Ishikawa (cell line): ENCODE data around the gene CLMN.

Source experiments
- CEBPB ChIP-seq: IDR thresholded peaks from 2 replicates; pipeline ENCODE4 v1.6.1; 2012
- CREB1 ChIP-seq: IDR thresholded peaks from 2 replicates; pipeline ENCODE4 v1.6.1; 2012; ENCODE audit warnings: low read depth
- EGR1 ChIP-seq: IDR thresholded peaks from 2 replicates; pipeline ENCODE4 v1.6.1; 2012
- EP300 ChIP-seq: IDR thresholded peaks from 2 replicates; pipeline ENCODE4 v1.6.1; 2012; ENCODE audit warnings: borderline replicate concordance
- FOXM1 ChIP-seq: IDR thresholded peaks from 2 replicates; pipeline ENCODE4 v1.6.1; 2012; ENCODE audit warnings: low read depth, borderline replicate concordance
- NFIC ChIP-seq: IDR thresholded peaks from 2 replicates; pipeline ENCODE4 v1.6.1; 2012
- RAD21 ChIP-seq: IDR thresholded peaks from 2 replicates; pipeline ENCODE4 v1.6.1; 2012; ENCODE audit warnings: low read depth
- TAF1 ChIP-seq: IDR thresholded peaks from 2 replicates; pipeline ENCODE4 v1.6.1; 2012; ENCODE audit warnings: low read depth, mild to moderate bottlenecking
- TCF12 ChIP-seq: IDR thresholded peaks from 2 replicates; pipeline ENCODE4 v1.6.1; 2012; ENCODE audit warnings: low read depth
- TEAD4 ChIP-seq: IDR thresholded peaks from 2 replicates; pipeline ENCODE4 v1.6.1; 2012
- YY1 ChIP-seq: IDR thresholded peaks from 2 replicates; pipeline ENCODE4 v1.6.1; 2012; ENCODE audit warnings: low read depth
- ZBTB7A ChIP-seq: IDR thresholded peaks from 2 replicates; pipeline ENCODE4 v1.6.1; 2012; ENCODE audit warnings: low read depth
- TF ChIP-seq, protein P1 (sequence below): IDR thresholded peaks from 2 replicates; pipeline ENCODE4 v1.6.1; 2012; ENCODE audit warnings: low read depth, mild to moderate bottlenecking
- TF ChIP-seq, protein P2 (sequence below): IDR thresholded peaks from 2 replicates; pipeline ENCODE4 v1.6.1; 2012
- TF ChIP-seq, protein P3 (sequence below): IDR thresholded peaks from 2 replicates; pipeline ENCODE4 v1.6.1; 2012

Gene CLMN

DNA sequence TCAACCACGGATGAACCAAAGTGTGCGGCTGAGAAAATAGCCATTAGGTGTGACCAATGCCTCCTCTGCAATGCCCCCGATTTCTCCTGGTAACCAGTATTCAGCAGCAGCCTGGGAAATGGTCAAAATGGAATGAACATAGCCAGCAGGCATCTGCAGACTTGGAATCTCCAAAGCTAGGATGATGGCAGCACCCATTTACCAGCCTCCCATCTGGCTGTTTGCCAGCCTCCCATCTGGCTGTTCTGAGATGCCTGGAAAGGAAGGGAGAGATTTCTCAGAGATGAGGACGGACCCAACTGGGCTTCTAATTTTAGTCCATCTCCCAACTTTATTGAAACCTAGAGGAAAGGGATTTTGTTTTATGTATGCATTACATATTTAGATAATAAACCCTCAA lies 16.2 kb downstream of the CLMN start:
- TF ChIP-seq, protein P1, sequence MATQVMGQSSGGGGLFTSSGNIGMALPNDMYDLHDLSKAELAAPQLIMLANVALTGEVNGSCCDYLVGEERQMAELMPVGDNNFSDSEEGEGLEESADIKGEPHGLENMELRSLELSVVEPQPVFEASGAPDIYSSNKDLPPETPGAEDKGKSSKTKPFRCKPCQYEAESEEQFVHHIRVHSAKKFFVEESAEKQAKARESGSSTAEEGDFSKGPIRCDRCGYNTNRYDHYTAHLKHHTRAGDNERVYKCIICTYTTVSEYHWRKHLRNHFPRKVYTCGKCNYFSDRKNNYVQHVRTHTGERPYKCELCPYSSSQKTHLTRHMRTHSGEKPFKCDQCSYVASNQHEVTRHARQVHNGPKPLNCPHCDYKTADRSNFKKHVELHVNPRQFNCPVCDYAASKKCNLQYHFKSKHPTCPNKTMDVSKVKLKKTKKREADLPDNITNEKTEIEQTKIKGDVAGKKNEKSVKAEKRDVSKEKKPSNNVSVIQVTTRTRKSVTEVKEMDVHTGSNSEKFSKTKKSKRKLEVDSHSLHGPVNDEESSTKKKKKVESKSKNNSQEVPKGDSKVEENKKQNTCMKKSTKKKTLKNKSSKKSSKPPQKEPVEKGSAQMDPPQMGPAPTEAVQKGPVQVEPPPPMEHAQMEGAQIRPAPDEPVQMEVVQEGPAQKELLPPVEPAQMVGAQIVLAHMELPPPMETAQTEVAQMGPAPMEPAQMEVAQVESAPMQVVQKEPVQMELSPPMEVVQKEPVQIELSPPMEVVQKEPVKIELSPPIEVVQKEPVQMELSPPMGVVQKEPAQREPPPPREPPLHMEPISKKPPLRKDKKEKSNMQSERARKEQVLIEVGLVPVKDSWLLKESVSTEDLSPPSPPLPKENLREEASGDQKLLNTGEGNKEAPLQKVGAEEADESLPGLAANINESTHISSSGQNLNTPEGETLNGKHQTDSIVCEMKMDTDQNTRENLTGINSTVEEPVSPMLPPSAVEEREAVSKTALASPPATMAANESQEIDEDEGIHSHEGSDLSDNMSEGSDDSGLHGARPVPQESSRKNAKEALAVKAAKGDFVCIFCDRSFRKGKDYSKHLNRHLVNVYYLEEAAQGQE, result no peak
- no peak for TF ChIP-seq TCF12
- TF ChIP-seq CREB1, result no peak
- no peak for TF ChIP-seq NFIC
- no peak for TF ChIP-seq RAD21
- no peak for TF ChIP-seq CEBPB

DNA sequence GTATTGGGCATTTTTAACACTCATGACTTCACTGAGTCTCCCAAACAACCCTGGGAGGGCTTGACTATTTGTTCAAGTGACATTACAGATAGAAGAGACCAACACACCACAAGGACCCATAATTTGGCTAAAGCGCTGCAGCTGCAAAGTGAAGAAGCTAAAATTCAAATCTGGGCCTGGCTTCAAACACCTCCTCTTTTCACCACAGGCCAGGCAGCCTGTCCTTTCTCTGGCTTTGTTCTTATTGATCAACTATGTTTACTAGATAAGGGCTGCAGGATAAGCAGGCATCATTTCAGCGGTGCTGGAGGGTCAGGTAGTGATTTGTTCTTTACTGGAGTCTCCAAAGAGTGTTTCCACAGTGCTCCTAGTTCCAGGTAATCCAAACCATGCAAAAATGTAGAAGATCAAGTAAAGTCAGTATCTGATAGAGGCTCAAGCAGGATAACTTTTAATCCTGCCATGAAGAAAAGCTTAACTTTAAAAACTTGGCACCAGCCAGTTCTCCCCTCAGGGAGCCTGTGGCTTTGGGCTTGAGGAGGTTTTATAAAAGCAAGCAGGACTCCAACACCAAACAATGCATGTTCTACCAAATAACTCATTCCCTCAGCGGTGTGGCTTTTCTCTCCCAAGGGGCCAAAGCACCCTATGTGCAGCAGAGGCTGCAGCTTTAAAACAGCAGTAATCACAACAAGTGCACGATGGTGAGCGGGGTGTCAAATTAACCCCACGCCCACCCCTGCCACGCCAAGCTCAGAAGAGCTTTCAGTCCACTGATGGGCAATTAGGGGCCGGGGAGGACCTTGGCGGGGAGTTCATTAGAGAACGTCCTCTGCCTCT lies 16.8 kb downstream of the CLMN start:
- TF ChIP-seq, protein P2, sequence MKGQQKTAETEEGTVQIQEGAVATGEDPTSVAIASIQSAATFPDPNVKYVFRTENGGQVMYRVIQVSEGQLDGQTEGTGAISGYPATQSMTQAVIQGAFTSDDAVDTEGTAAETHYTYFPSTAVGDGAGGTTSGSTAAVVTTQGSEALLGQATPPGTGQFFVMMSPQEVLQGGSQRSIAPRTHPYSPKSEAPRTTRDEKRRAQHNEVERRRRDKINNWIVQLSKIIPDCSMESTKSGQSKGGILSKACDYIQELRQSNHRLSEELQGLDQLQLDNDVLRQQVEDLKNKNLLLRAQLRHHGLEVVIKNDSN, result no peak
- TF ChIP-seq TAF1, result no peak
- TF ChIP-seq NFIC, result no peak
- TF ChIP-seq, protein P3, sequence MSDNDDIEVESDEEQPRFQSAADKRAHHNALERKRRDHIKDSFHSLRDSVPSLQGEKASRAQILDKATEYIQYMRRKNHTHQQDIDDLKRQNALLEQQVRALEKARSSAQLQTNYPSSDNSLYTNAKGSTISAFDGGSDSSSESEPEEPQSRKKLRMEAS, result no peak
- no peak for TF ChIP-seq FOXM1
- no peak for TF ChIP-seq RAD21
- TF ChIP-seq EGR1, result no peak
- no peak for TF ChIP-seq EP300
- no peak for TF ChIP-seq TCF12
- TF ChIP-seq ZBTB7A, result no peak
- no peak for TF ChIP-seq TEAD4
- no peak for TF ChIP-seq YY1
- TF ChIP-seq CEBPB, result no peak
- TF ChIP-seq, protein P1, result no peak
- no peak for TF ChIP-seq CREB1

DNA sequence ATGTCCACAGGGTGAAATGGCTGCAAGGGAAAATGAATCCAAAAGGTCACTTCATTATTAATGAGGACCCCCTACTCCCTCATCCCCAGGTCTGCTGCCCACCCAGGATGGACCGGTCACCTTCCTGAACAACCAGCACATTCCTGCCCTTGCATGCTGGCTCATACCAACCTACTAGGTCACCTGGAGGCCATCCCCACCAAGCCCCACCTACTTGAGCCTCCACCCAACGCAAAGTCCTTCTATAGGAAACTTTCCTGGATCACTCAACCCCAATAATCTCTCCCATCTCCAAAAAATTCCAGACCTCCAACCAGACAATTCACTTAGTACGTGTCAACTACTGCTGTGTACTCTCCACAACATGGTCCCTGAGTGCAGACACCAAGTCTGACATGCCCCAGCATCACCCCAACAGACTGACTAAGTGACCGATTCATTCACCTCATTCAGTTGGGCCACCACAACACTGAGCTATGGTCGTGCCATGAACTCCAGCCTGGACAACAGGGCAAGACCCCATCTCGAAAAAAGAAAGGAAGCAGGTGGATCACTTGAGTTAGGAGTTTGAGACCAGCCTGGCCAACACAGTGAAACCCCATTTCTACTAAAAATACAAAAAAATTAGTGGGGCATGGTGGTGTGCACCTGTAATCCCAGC lies 18.1 kb downstream of the CLMN start:
- no peak for TF ChIP-seq ZBTB7A
- no peak for TF ChIP-seq CREB1
- no peak for TF ChIP-seq TCF12
- no peak for TF ChIP-seq NFIC
- TF ChIP-seq, protein P3, result no peak
- no peak for TF ChIP-seq EGR1
- no peak for TF ChIP-seq FOXM1
- TF ChIP-seq, protein P2, result no peak
- TF ChIP-seq TAF1, result no peak
- TF ChIP-seq EP300, result no peak
- TF ChIP-seq YY1, result no peak
- no peak for TF ChIP-seq TEAD4
- no peak for TF ChIP-seq CEBPB

DNA sequence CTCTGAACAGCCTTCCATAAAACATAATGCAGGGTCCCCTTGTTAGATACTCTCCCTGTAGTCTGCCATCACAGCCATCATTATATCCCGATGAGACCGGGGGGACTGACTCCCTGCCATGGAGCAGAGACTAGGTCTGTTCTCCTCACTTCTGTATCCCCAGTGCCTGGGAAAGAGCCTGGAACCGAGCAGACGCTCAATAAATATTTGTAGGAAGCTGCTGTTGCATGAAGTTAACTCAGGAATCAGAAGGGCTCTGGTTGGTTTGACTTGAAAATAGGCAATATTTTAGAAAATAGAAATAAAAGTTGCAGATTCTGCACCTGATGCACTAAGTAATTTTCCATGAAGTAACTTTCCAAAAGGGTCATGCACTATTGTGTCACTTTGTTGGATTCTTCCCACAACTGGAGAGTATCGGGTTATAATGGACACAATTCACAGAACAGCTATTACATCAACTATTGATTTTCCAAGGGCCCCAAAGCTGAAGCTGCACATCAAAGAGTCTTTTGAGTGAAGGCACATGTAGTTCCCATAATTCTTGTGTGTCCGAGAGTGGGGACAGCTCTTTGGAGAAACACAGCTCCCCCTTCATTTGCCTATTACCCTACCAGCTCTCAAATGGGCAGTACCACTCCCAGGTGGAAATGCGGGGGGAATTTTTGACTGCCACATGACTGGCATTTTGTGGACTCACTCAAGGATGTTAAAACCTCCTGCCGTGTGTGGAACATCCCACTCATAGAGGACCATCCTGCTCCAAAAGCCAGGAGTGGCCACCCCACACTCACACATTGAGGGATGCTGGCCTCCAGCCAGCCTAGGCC lies 18.8 kb downstream of the CLMN start:
- TF ChIP-seq TCF12, result no peak
- TF ChIP-seq, protein P2, result no peak
- TF ChIP-seq YY1, result no peak
- TF ChIP-seq, protein P1, result no peak
- no peak for TF ChIP-seq FOXM1
- TF ChIP-seq TEAD4, result no peak
- no peak for TF ChIP-seq CREB1
- TF ChIP-seq ZBTB7A, result no peak
- no peak for TF ChIP-seq TAF1
